Ureter (tissue), 1 donor: ENCODE results near the gene KLC3. TPM values are rescaled to one million over a fixed set of nuclear protein-coding genes. Genes with fewer than 3 reads are reported as not detected.
"Not testable (repeated sequence)": the region's sequence is repeated elsewhere in the genome, so short reads cannot be mapped to it uniquely, and the experiment has no call there.

ENCODE experiments used
- DNase-seq: peaks from one replicate; pipeline ENCODE4 v3.0.0-alpha.2; 2020; ENCODE audit warnings: low spot score
- total RNA-seq: library from RNA; stranded (reverse); gene quantifications from one replicate; pipeline ENCODE4 v1.2.4, GENCODE V29; 2023
- donor health status: DM: yes; HTN: yes; CAD: no.

KLC3 gene
- total RNA-seq, 1 donor from 2014 or later, result 1.3 TPM

- DNase-seq, result no peak
Observed at GRCh38 chr19:45320997-45321775, 19.4 kb upstream of the KLC3 start.

DNA sequence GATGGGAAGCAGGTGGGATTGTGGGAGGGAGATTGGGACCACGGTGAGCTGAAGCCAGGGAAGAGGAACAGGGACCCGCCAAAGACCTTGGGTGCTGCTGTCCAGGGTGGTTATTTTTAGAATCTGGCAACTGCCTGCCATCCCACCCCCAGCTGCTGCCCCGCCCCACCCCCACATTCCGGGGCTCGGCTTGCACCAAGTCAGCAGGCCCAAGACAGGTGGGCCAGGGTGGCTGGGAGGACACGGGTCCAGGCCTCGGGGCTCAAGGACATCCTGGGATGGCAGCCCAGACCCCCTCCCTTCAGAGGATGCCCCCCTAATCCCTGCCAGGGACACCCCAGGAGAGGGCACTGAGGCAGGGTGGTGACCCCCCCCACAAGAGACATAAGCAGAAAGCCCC, 18.7 kb upstream of the KLC3 start:
- DNase-seq, result no peak

DNA sequence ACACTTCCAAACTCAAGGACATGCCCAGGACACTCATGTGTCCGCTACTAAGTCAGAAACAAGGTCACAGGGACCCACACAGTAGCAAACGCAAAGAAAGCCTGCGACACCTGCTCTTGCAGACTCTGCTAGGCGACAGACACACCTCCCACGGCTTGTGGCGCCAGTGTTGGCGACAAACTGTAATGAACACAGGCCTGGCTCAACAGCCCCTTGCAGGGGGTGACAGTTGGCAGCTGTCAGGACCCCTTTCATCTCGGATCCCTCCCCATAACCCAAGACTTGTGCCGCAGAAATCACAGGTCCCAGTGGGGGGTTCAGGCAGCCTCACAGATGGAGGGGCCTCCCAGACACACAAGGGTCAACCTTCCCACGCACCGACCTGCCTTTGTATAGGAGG, 18.2 kb upstream of the KLC3 start:
- no peak for DNase-seq

DNA sequence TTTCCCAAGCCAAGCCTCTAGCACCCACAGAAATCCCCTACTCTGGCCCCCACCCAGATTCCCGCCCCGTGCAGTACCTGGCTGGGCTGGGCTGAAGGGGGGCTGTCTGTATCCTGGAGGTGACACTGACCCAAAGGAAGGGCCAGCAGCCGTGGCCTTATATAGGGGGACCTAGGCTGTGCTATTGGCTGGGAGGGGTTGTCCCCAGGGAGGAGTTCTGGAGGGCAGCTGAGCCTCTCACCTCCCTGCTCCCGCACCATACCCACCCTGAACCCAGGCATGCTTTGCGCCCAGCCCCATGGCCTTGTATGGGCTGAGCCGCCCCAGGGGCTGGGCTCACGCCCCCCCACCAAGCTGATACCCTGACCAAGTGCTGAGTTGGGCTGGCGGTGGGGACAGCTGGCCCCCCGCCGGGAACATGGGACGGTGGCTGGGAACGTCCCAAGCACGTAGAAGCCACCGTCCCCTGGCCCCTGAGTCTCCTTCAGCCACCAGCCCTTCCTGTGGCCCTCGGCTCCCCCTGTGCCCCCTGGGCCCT, 17.7 kb upstream of the KLC3 start, which contains the start of gene CKM:
Gene CKM, minus strand, starts transcription at position 132 of the 538 bp plus-strand sequence. CDS start 3,162 bp downstream, outside the sequence.
- no peak for DNase-seq

GRCh38 chr19:45323671-45324081, 16.9 kb upstream of the KLC3 start:
- no peak for DNase-seq

- DNase-seq, result no peak
Observed at GRCh38 chr19:45324349-45324907, 16.1 kb upstream of the KLC3 start.

GRCh38 chr19:45327404-45328143, 13.0 kb upstream of the KLC3 start:
- DNase-seq, result no peak

DNA sequence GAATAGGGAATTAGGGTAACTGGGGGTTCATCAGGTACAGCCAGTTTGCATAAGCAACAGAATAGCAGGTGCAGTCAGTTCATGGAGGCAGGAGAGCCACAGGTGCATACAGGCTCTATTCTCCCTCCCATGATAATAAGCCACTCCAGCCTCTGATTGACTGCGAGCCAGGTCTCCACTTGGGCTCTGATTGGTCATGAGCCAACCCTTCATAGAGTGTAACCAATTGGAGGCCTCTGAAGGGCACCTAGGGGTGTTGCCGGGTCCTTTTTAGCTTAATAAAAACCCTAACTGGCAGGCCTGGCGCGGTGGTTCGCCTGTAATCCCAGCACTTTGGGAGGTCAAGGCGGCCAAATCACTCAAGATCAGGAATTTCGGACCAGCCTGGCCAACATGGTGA, 9.1 kb upstream of the KLC3 start:
- no peak for DNase-seq

DNA sequence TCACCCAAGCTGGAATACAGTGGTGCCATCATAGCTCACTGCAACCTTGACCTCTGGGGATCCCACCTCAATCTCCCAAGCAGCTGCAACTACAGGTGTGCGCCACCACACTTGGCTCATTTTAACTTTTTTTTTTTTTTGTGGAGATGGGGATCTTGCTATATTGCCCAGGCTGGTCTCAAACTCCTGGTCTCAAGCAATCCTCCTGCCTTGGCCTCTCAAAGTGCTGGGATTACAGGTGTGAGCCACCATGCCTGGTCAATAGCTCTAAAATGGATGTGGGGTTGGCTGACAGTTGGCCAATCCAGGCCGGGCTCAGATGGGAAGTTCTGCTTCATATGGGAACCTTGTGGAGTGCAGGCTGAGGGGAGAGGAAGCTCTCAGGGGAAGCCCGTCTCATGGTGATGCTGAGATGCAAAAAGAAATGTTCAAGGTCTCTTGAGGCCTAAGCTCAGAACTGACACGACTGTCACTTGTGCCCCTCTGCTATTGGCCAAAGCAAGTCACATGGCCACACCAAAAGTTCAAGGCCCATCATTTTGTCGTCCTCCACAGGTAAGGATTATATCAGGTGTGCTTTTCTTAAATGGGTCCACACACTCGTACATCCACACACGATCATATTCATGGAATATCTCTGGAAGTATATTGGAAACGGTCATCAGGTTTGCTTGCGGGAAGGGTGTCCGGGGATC, 6.8 kb upstream of the KLC3 start:
- DNase-seq, result no peak

DNA sequence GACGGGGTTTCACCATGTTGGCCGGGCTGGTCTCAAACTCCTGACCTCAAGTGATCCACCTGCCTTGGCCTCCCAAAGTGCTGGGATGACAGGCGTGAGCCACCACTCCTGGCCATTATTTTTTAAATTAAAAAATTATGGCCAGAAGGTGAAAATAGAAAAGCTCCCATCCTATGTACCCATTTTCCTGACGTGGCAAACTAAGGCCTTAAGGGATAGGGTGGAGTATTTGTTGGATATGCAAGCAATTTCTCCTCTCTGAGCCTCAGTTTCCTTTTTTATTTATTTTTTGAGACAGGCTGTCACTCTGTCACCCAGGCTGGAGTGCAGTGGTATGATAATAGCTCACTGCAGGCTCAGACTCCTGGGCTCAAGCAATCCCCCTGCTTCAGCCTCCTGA, 5.7 kb upstream of the KLC3 start:
- not testable (repeated sequence) for DNase-seq

GRCh38 chr19:45336696-45337251, 3.8 kb upstream of the KLC3 start:
- no peak for DNase-seq

DNA sequence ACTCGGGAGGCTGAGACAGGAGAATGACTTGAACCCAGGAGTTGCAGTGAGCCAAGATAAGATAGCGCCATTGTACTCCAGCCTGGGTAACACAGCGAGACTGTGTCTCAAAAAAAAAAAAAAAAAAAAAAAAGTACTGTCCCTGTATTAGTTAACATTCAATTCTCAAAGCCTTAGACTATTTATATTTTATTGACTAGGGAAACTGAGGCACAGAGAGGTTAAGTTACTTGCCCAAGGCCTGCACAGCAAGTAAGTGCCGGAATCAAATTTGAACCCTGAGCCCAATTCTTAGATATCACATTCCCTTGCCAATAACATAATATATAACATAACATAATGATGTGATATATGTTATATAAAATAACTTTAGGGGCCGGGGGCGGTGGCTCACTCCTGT, 921 bp upstream of the KLC3 start:
- no peak for DNase-seq

GRCh38 chr19:45340899-45341453, 426 bp downstream of the KLC3 start:
- no peak for DNase-seq

DNA sequence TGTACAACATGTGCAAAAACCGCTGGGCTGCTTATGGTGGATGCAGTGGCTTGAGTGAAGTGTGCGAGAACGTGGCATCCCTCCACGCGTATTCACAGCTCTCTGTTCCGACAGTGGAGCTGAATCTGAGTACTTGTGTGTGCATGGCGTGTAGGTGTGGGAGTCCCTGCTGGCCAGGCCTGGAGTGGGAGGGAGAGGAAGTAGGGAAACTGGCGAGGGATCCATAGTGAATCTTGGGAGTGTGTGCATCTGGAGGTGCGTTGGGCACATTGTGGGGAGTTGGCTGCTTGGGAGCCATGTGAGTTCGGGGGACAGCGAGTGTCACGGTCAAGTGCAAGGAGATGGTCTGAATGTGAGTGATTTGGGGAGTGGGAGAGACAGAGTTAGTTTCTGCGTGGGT, 2.4 kb downstream of the KLC3 start:
- no peak for DNase-seq

GRCh38 chr19:45344621-45345505, 4.3 kb downstream of the KLC3 start:
- DNase-seq, result no peak

- no peak for DNase-seq
Observed at GRCh38 chr19:45345506-45345860, 4.9 kb downstream of the KLC3 start.

GRCh38 chr19:45346449-45346848, 5.9 kb downstream of the KLC3 start:
- DNase-seq, result no peak

DNA sequence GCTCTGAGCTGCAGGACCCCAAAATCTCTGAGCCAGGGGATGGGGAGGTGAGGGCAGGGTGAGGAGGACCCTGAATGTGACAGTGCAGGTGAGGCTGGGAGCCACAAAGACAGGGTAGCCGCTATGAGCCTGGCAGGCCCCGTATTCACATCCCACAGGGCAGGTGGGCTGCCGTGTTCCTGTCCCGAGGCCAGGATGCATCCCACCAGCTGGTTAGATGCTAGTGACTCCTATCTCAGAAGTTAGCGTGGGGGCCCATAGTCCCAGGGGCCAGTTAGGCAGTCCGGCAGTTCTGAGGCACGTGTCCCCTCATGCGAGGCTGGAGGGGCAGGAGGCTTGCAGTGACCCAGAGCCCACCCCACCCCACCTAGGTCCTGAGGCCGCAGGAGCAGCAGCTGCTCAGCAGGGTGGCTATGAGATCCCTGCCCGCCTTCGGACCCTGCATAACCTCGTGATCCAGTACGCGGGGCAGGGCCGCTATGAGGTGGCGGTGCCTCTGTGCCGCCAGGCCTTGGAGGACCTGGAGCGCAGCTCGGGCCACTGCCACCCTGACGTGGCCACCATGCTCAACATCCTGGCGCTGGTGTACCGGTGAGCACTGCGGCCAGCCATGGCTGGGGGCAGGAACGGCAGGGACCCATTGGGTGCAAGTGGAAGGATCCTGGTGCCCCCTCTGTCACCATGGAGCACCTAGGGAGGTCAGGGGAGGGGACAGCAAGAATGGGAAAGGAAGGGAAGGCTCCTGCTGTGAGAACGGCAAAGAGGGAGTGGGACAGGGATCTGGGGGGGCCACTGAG, 7.2 kb downstream of the KLC3 start:
- DNase-seq, result no peak

- DNase-seq, result no peak
Observed at GRCh38 chr19:45348367-45349125, 8.0 kb downstream of the KLC3 start.
